IMR-90 (cell line): Measurements from ENCODE around the gene MPV17. TPM values are rescaled to one million over a fixed set of nuclear protein-coding genes. Genes with fewer than 3 reads are reported as not detected.

ENCODE experiments used
- ATAC-seq: fragments of 200-7000 bp; cut with Tn5 transposase; 2 replicates; pipeline ENCODE4 v1.9.1; 2020; ENCODE audit warnings: low read depth, mild to moderate bottlenecking, moderate library complexity
- BruUV-seq: library from RNA; stranded (reverse); fragments of 400-500 nt; replicated peaks from 2 replicates; lab custom pipeline; 2021; lab: Mats Ljungman, UMichigan
- CTCF ChIA-PET: fragments of 300-600 bp; formaldehyde crosslinking; extraction: SDS; loops from one replicate; lab custom pipeline; 2021; ENCODE audit warnings: antibody characterized with exemption; lab: Yijun Ruan, JAX
- POLR2A ChIA-PET: fragments of 300-600 bp; sonication (Branson Sonifier 250); formaldehyde crosslinking; loops from one replicate; lab custom pipeline; 2022; ENCODE audit warnings: antibody characterized with exemption; ENCODE audit not compliant: unreplicated experiment; lab: Charles Lee
- DNase-seq: peaks from one replicate; pipeline ENCODE4 v3.0.0; 2013
- H2AFZ ChIP-seq: replicated peaks from 2 replicates; pipeline ENCODE3; 2013; ENCODE audit warnings: low read length, mild to moderate bottlenecking; ENCODE audit not compliant: poor library complexity
- H2AK5ac ChIP-seq: 2 replicates; pipeline ENCODE4 v1.6.1; 2013; ENCODE audit warnings: low read depth, low read length, inconsistent platforms
- H2AK9ac ChIP-seq: replicated peaks from 2 replicates; pipeline ENCODE3; 2013; ENCODE audit warnings: mild to moderate bottlenecking, low read depth, low read length, moderate library complexity; ENCODE audit not compliant: poor library complexity
- H2BK120ac ChIP-seq: 2 replicates; pipeline ENCODE4 v1.6.1; 2013; ENCODE audit warnings: low read depth, low read length, inconsistent platforms
- H2BK15ac ChIP-seq: 3 replicates; pipeline ENCODE4 v1.6.1; 2013; ENCODE audit warnings: low read depth, low read length, inconsistent platforms
- H2BK20ac ChIP-seq: 2 replicates; pipeline ENCODE4 v1.6.1; 2013; ENCODE audit warnings: low read depth, mild to moderate bottlenecking, inconsistent platforms, low read length, moderate library complexity
- H2BK5ac ChIP-seq: 2 replicates; pipeline ENCODE4 v1.6.1; 2013; ENCODE audit warnings: mild to moderate bottlenecking, low read depth, low read length, inconsistent platforms; ENCODE audit not compliant: poor library complexity, severe bottlenecking
- H3K14ac ChIP-seq: replicated peaks from 2 replicates; pipeline ENCODE4 v1.6.1; 2013; ENCODE audit warnings: low read depth, low read length, inconsistent platforms
- H3K18ac ChIP-seq: 2 replicates; pipeline ENCODE4 v1.6.1; 2013; ENCODE audit warnings: low read depth, low read length, control low read depth
- H3K23ac ChIP-seq: 2 replicates; pipeline ENCODE4 v1.6.1; 2013; ENCODE audit warnings: low read depth, low read length, inconsistent platforms
- H3K27ac ChIP-seq: 2 replicates; pipeline ENCODE4 v1.5.1; 2013; ENCODE audit warnings: mild to moderate bottlenecking, control low read depth, low read length; ENCODE audit not compliant: insufficient read depth
- H3K27me3 ChIP-seq: 2 replicates; pipeline ENCODE4 v1.6.1; 2013; ENCODE audit warnings: low read length; ENCODE audit not compliant: control insufficient read depth, insufficient read depth
- H3K36me3 ChIP-seq: 2 replicates; pipeline ENCODE4 v1.6.1; 2013; ENCODE audit warnings: low read length, mixed read lengths; ENCODE audit not compliant: control insufficient read depth, insufficient read depth
- H3K4ac ChIP-seq: 2 replicates; pipeline ENCODE4 v1.6.1; 2013; ENCODE audit warnings: low read depth, low read length, inconsistent platforms
- H3K4me1 ChIP-seq: 2 replicates; pipeline ENCODE4 v1.6.1; 2013; ENCODE audit warnings: low read length, mixed read lengths; ENCODE audit not compliant: control insufficient read depth, insufficient read depth
- H3K4me2 ChIP-seq: 2 replicates; pipeline ENCODE4 v1.6.1; 2013; ENCODE audit warnings: low read depth, mild to moderate bottlenecking, control low read depth, low read length, moderate library complexity
- H3K4me3 ChIP-seq: 2 replicates; pipeline ENCODE4 v1.5.1; 2013; ENCODE audit warnings: low read depth, mild to moderate bottlenecking, control low read depth, low read length, moderate library complexity; ENCODE audit not compliant: insufficient read depth
- H3K56ac ChIP-seq: 2 replicates; pipeline ENCODE4 v1.6.1; 2013; ENCODE audit warnings: low read length, inconsistent platforms; ENCODE audit not compliant: insufficient read depth; ENCODE audit errors: extremely low read depth
- H3K79me1 ChIP-seq, 2 experiments: 2 replicates each; pipeline ENCODE4 v1.6.1; 2013; ENCODE audit warnings: low read length in 2 of 2, inconsistent platforms in 1 of 2, low read depth in 1 of 2
- H3K9ac ChIP-seq: 2 replicates; pipeline ENCODE4 v1.6.1; 2013; ENCODE audit warnings: low read depth, low read length, control low read depth
- H3K9me1 ChIP-seq: 2 replicates; pipeline ENCODE4 v1.6.1; 2013; ENCODE audit warnings: low read length, inconsistent platforms; ENCODE audit not compliant: insufficient read depth
- H3K9me3 ChIP-seq: 2 replicates; pipeline ENCODE4 v1.6.1; 2013; ENCODE audit warnings: low read length; ENCODE audit not compliant: control insufficient read depth, insufficient read depth
- H4K20me1 ChIP-seq: 2 replicates; pipeline ENCODE4 v1.6.1; 2013; ENCODE audit warnings: low read length, inconsistent platforms; ENCODE audit not compliant: insufficient read depth
- H4K5ac ChIP-seq: 2 replicates; pipeline ENCODE4 v1.6.1; 2013; ENCODE audit warnings: mild to moderate bottlenecking, low read depth, low read length, control low read depth
- H4K8ac ChIP-seq, 2 experiments: 2 replicates each; pipeline ENCODE4 v1.6.1; 2013; ENCODE audit warnings: low read depth in 2 of 2, low read length in 2 of 2, control low read depth in 1 of 2, inconsistent platforms in 1 of 2
- H4K91ac ChIP-seq: 2 replicates; pipeline ENCODE4 v1.6.1; 2013; ENCODE audit warnings: low read depth, low read length, inconsistent platforms; ENCODE audit not compliant: insufficient read depth
- ELK1 ChIP-seq: fragments of 150-350 bp; IDR thresholded peaks from 2 replicates; pipeline ENCODE4 v1.6.1; 2016; ENCODE audit warnings: low read depth, mild to moderate bottlenecking, low read length, moderate library complexity, borderline replicate concordance
- RAD21 ChIP-seq: IDR thresholded peaks from 2 replicates; pipeline ENCODE4 v1.6.1; 2012; ENCODE audit warnings: low read length, improper control_type of control experiment
- RCOR1 ChIP-seq: IDR thresholded peaks from 2 replicates; pipeline ENCODE4 v1.6.1; 2012; ENCODE audit warnings: mild to moderate bottlenecking, low read length, improper control_type of control experiment; ENCODE audit not compliant: insufficient replicate concordance
- RFX5 ChIP-seq: IDR thresholded peaks from 2 replicates; pipeline ENCODE4 v1.8.0; 2012; ENCODE audit warnings: low read depth, mild to moderate bottlenecking, low read length, moderate library complexity
- USF2 ChIP-seq: fragments of 150-350 bp; IDR thresholded peaks from 2 replicates; pipeline ENCODE4 v1.6.1; 2017; ENCODE audit warnings: mild to moderate bottlenecking, antibody characterized with exemption, low read length, low read depth
- WGBS, 2 experiments: methylation state at CpG; one replicate each; pipeline versions ENCODE4 v1.1.5 to v1.1.7; 2013; ENCODE audit warnings: missing lambda C conversion rate in 2 of 2; ENCODE audit not compliant: insufficient read length in 1 of 2; ENCODE audit errors: extremely low coverage in 2 of 2; 5-methylcytosine and 5-hydroxymethylcytosine counted together
- dilution Hi-C: fragments of 300-500 bp; cut with HindIII; formaldehyde crosslinking; loops from one replicate; pipeline ENCODE4 v1.14.3; 2018; ENCODE audit warnings: low sequenced_read_pairs; ENCODE audit not compliant: unreplicated experiment
- in situ Hi-C: fragments of 300-500 bp; cut with MboI; formaldehyde crosslinking; loops from 3 replicates; pipeline ENCODE4 v1.14.3; 2019; ENCODE audit warnings: low sequenced_read_pairs, inconsistent platforms, mixed read lengths
- intact Hi-C: fragments of 100-400 bp; cut with micrococcal nuclease; formaldehyde crosslinking; loops from 2 replicates; pipeline ENCODE4 v1.10.0; 2022
- polyA plus RNA-seq, 3 experiments: library from polyadenylated mRNA; depleted of rRNA; stranded (reverse); fragments of >200 nt; gene quantifications; 2 replicates each; pipeline ENCODE4 v1.2.3, GENCODE V29; 2012; ENCODE audit warnings: low replicate concordance in 1 of 3
- total RNA-seq: library from RNA; depleted of rRNA; stranded (reverse); fragments of >200 nt; gene quantifications from 2 replicates; pipeline ENCODE4 v1.2.3, GENCODE V29; 2012

MPV17 gene
- total and polyA plus RNA-seq, 2 of the 4 experiments (the other 2 are of a cell fraction) = 70.4 to 160 TPM

- peak within 1 kb of the TSS; percentile 17; the same call in 1 of the 2 replicates for H4K91ac ChIP-seq
- peaks cover 29% of the 10 kb centered on the region for H3K4me1 ChIP-seq
- no TSS peak for BruUV-seq
- no peak within 1 kb of the TSS for H3K9ac ChIP-seq
- peak within 1 kb of the TSS; percentile 4 for H3K23ac ChIP-seq
- no peak within 1 kb of the TSS for H4K5ac ChIP-seq
- H4K8ac ChIP-seq = peak within 1 kb of the TSS in 1 of 2 experiments; percentile 16; a peak in 1 of 4 replicates
- peaks cover 17% of the 10 kb centered on the region for H3K9me1 ChIP-seq
- no peaks in the 10 kb centered on the region for H3K9me3 ChIP-seq
- H3K79me1 ChIP-seq = no peaks in the 10 kb centered on the region
- intact Hi-C loops = loop anchor here (2.0 kb wide), 2 partner anchors 69 to 183 kb away; partner anchors contain the start of genes ATRAID and SLC5A6
- peak within 1 kb of the TSS; percentile 53 for H2AK9ac ChIP-seq
- TF ChIP-seq RCOR1 (no peak), ELK1 (no peak), USF2 (no peak), RFX5 (no peak), RAD21 (no peak)
- peak within 1 kb of the TSS; percentile 66 for H2BK120ac ChIP-seq
- H3K27me3 ChIP-seq = peaks cover 10% of the 10 kb centered on the region
- peak within 1 kb of the TSS; percentile 60 for H2AFZ ChIP-seq
- no peaks in the 10 kb centered on the region for H4K20me1 ChIP-seq
- no peak within 1 kb of the TSS for H3K27ac ChIP-seq
- H3K4me3 ChIP-seq = no peak within 1 kb of the TSS
- no peaks in the 10 kb centered on the region for H3K36me3 ChIP-seq
- 74% methylated on average over 3 of the region's 5 CpGs; no CpG with 5 or more reads in 1 of the 2 experiments for WGBS, 2 experiments
- no peak within 1 kb of the TSS for H3K56ac ChIP-seq
- no peak within 1 kb of the TSS for H2BK5ac ChIP-seq
- H3K4ac ChIP-seq = peak within 1 kb of the TSS; percentile 60
- H2BK20ac ChIP-seq = peak within 1 kb of the TSS; percentile 63
- dilution Hi-C loops = no loop called here
- ATAC-seq (0 out of 2 replicates have a peak, but pooled peaks have one; percentile 13), DNase-seq (peak; percentile 33)
- peak within 1 kb of the TSS; percentile 13; the same call in 1 of the 2 replicates for H3K18ac ChIP-seq
- H3K4me2 ChIP-seq = no peak within 1 kb of the TSS
- H2BK15ac ChIP-seq = peak within 1 kb of the TSS; percentile 14; the same call in 1 of the 3 replicates
- peak within 1 kb of the TSS; percentile 68; the same call in 1 of the 2 replicates for H2AK5ac ChIP-seq
- in situ Hi-C loops = loop anchor here (5.0 kb wide), 1 partner anchor 185 kb away; no protein-coding TSS in a partner anchor
- POLR2A ChIA-PET = no interaction called here
- H3K14ac ChIP-seq = peak within 1 kb of the TSS; percentile 29; the same call in 1 of the 2 replicates
- CTCF ChIA-PET = interaction anchor here (0.7 to 4.1 kb wide), 6 partner anchors 11 to 436 kb away, joined by 3 to 34 read pairs (median 4); partner anchors contain the start of gene SLC30A3
Observed at GRCh38 chr2:27281855-27282559, 40.9 kb downstream of the MPV17 start, which contains the start of gene TRIM54. TRIM54 (plus strand) TSS chr2:27282429; CDS start chr2:27282732, 303 bp downstream.
